NCI-H510A treated with DMSO at 0.1 percent for 48 hours (cell line): ENCODE results near the gene AGMO.

Experiments
- DNase-seq: peaks from one replicate; lab custom pipeline; 2025; lab: John Stamatoyannopoulos, UW

AGMO gene

GRCh38 chr7:15561835-15562234, at the start of gene AGMO:
Gene AGMO (minus strand): TSS chr7:15562015.
- DNase-seq: peak; percentile 16

- no peak for DNase-seq
Observed at GRCh38 chr7:15610503-15610902, 48.7 kb upstream of the AGMO start.

- DNase-seq: no peak
Observed at GRCh38 chr7:15609287-15609686, 47.5 kb upstream of the AGMO start.

GRCh38 chr7:15607529-15608210, 45.9 kb upstream of the AGMO start:
- DNase-seq: no peak

GRCh38 chr7:15606561-15606960, 44.7 kb upstream of the AGMO start:
- DNase-seq: no peak

- no peak for DNase-seq
Observed at GRCh38 chr7:15604166-15604565, 42.4 kb upstream of the AGMO start.

- no peak for DNase-seq
Observed at GRCh38 chr7:15603124-15603523, 41.3 kb upstream of the AGMO start.

GRCh38 chr7:15602236-15602635, 40.4 kb upstream of the AGMO start:
- DNase-seq: no peak

- DNase-seq: no peak
Observed at GRCh38 chr7:15601175-15601574, 39.4 kb upstream of the AGMO start.

GRCh38 chr7:15600298-15600697, 38.5 kb upstream of the AGMO start:
- DNase-seq: no peak

GRCh38 chr7:15594461-15594860, 32.6 kb upstream of the AGMO start:
- DNase-seq: no peak

- no peak for DNase-seq
Observed at GRCh38 chr7:15593382-15593781, 31.6 kb upstream of the AGMO start.

- DNase-seq: no peak
Observed at GRCh38 chr7:15586266-15586665, 24.5 kb upstream of the AGMO start.

- no peak for DNase-seq
Observed at GRCh38 chr7:15584575-15584974, 22.8 kb upstream of the AGMO start.

GRCh38 chr7:15582773-15583172, 21.0 kb upstream of the AGMO start:
- DNase-seq: no peak

- no peak for DNase-seq
Observed at GRCh38 chr7:15581352-15581951, 19.6 kb upstream of the AGMO start.

GRCh38 chr7:15580604-15581351, 19.0 kb upstream of the AGMO start:
- DNase-seq: no peak

- DNase-seq: no peak
Observed at GRCh38 chr7:15577600-15577999, 15.8 kb upstream of the AGMO start.

GRCh38 chr7:15571301-15571878, 9.6 kb upstream of the AGMO start:
- no peak for DNase-seq

GRCh38 chr7:15567652-15568051, 5.8 kb upstream of the AGMO start:
- DNase-seq: no peak

- DNase-seq: no peak
Observed at GRCh38 chr7:15567036-15567435, 5.2 kb upstream of the AGMO start.

GRCh38 chr7:15566476-15566875, 4.7 kb upstream of the AGMO start:
- no peak for DNase-seq

GRCh38 chr7:15560968-15561367, 847 bp downstream of the AGMO start:
- DNase-seq: no peak
